Pancreas (tissue), 10 donors: ENCODE results near the gene SS18L1. TPM values are rescaled to one million over a fixed set of nuclear protein-coding genes. Genes with fewer than 3 reads are reported as not detected.
A peak's percentile ranks its signal among the peaks of the same experiment; 100 is the strongest.

Experiments
- ATAC-seq, 4 donors: fragments of 200-7000 bp; cut with Tn5 transposase; one replicate each; pipeline versions ENCODE4 v1.8.0 to v1.9.1; 2020; ENCODE audit warnings: mild to moderate bottlenecking in 4 of 4, moderate library complexity in 4 of 4
- DNase-seq, 6 donors: peaks; one replicate each; pipeline ENCODE4 v3.0.0-alpha.2; 2020
- FAIRE-seq: peaks from 2 replicates; lab custom pipeline; 2012; peaks lifted over from hg19 to GRCh38; lab: Jason Lieb, UNC
- H3K27ac ChIP-seq, 4 donors: fragments of 200-600 bp; sonication (generic); 1 replicate in 3 of 4; 2 replicates in 1 of 4; pipeline versions ENCODE4 v1.5.0 to v1.8.0; 2020
- H3K27me3 ChIP-seq, 4 donors: fragments of 200-600 bp; one replicate each; pipeline ENCODE4 v1.8.0; 2021
- H3K36me3 ChIP-seq, 3 donors: fragments of 200-600 bp; sonication (generic) in 1 of 3; one replicate each; pipeline versions ENCODE4 v1.5.0 to v1.8.0; 2020 to 2021
- H3K4me1 ChIP-seq, 3 donors: fragments of 200-600 bp; one replicate each; pipeline ENCODE4 v1.8.0; 2021
- H3K4me3 ChIP-seq, 4 donors: fragments of 200-600 bp; sonication (generic) in 2 of 4; one replicate each; pipeline versions ENCODE4 v1.5.0 to v1.8.0; 2020 to 2021
- H3K9me3 ChIP-seq, 4 donors: fragments of 200-600 bp; one replicate each; pipeline ENCODE4 v1.8.0; 2021
- WGBS, 2 donors: extraction: QIAGEN DNeasy Blood & Tissue Kit; methylation state at CpG; one replicate each; pipeline ENCODE4 v1.1.7; 2013; 5-methylcytosine and 5-hydroxymethylcytosine counted together
- intact Hi-C, 3 donors: fragments of 100-400 bp; cut with DNase I; formaldehyde crosslinking; loops; one replicate each; pipeline versions ENCODE4 v1.11.1 to v1.14.2; 2022
- polyA plus RNA-seq, 2 donors: library from polyadenylated mRNA; stranded (reverse); fragments of 200-250 nt; gene quantifications; one replicate each; pipeline ENCODE4 v1.2.3, GENCODE V29; 2013
- total RNA-seq, 6 donors: library from RNA; stranded (reverse); fragmentation: NEBNext Ultra II Directional in 4 of 6; extraction: Animal tissue kit (Norgen Biotek cat#: 25700) in 4 of 6; gene quantifications; one replicate each; pipeline versions ENCODE4 v1.2.1 to v1.2.4, GENCODE V29; 2021 to 2023
- TF ChIP-seq, protein P1 (sequence below), 4 donors: fragments of 200-600 bp; sonication (generic) in 3 of 4; IDR thresholded peaks; one replicate each; pipeline versions ENCODE4 v1.5.0 to v1.8.0; 2021; ENCODE audit warnings: antibody characterized with exemption in 4 of 4
- donor health status: healthy with polysubstance abuse.
- donor health status: DM: no; HTN: no; CAD: no; lungs with moderate emphysema.
- donor health status: DM: no; HTN: no; CAD: no.
- donor health status: control.
- donor health status: control.
- donor health status: Bipolar disorder and iron deficiency.
- donor health status: DM: yes; HTN: yes; CAD: no.
- donor health status: DM: no; HTN: no; CAD: no.
- donor health status: DM: no; HTN: no; CAD: no.
- donor health status: DM: yes; HTN: yes; CAD: no.

The SS18L1 gene
- total and polyA plus RNA-seq, 8 donors: 6.6 to 19.3 (median 8.4) TPM

DNA sequence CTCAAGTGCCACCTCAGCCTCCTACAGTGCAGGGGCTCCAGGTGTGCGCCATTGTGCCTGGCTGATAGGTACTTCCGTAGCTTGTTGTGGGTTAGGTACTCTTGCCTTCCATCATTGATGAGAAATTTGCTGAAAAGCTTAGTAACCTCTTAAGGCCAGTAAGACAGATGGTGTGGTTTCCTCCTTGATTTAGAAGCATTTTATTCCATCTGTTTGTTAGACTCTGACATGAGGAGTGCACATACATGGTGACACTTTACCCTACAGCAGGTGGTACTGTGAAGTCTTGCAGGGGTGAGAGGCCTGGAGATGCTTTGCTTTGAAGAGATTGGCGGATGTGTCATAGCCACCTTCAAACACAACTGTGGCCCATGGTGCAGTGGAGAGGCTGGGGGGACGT, 24.5 kb downstream of the SS18L1 start:
- Histone ChIP-seq H3K27ac (no peak overlapping the region), H3K36me3 (peaks cover 0 to 42% (median 7%) of the 10 kb centered on the region in 3 donors), H3K27me3 (no peaks in the 10 kb centered on the region), H3K4me3 (no peak overlapping the region), H3K4me1 (no peaks in the 10 kb centered on the region), H3K9me3 (no peaks in the 10 kb centered on the region)
- ATAC-seq: no peak
- WGBS, 2 donors: 90 to 94% methylated on average over 4 of the region's 4 CpGs
- FAIRE-seq: no peak
- intact Hi-C loops: no loop called here
- DNase-seq: peak in 1 of 6 donors; percentile 6
- TF ChIP-seq, protein P1, sequence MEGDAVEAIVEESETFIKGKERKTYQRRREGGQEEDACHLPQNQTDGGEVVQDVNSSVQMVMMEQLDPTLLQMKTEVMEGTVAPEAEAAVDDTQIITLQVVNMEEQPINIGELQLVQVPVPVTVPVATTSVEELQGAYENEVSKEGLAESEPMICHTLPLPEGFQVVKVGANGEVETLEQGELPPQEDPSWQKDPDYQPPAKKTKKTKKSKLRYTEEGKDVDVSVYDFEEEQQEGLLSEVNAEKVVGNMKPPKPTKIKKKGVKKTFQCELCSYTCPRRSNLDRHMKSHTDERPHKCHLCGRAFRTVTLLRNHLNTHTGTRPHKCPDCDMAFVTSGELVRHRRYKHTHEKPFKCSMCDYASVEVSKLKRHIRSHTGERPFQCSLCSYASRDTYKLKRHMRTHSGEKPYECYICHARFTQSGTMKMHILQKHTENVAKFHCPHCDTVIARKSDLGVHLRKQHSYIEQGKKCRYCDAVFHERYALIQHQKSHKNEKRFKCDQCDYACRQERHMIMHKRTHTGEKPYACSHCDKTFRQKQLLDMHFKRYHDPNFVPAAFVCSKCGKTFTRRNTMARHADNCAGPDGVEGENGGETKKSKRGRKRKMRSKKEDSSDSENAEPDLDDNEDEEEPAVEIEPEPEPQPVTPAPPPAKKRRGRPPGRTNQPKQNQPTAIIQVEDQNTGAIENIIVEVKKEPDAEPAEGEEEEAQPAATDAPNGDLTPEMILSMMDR (IDR thresholded peaks at IDR 0.05): no peak

DNA sequence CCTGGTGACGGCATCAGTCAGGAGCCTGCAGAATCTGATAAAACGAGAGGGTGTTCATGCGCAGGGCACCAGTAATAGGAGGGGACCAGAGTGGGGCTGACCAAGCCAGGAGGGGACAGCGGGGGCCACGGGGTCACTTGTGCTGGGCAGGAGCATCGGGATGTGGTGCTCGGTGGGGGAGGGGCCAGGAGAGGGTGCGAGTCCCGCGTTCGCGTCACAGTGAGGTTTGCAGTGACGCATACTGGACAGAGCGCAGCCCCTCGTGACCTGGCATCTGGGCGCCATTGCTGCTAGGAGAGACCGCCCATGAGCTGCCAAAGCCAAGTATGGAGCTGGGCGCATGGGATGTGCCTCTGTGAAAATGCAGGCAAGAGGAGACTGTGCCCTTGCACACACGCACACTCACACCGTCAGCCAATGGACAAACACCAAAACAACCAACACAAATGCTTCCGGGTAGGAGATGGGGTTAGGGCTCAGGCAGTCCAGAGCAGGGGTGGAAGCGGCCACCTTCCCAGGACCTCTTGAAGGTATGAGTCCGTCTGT, 25.4 kb downstream of the SS18L1 start:
- WGBS, 2 donors: 93 to 95% methylated on average over 23 of the region's 23 CpGs
- Histone ChIP-seq H3K4me1 (no peaks in the 10 kb centered on the region), H3K27ac (no peak overlapping the region), H3K36me3 (peaks cover 0 to 36% (median 4%) of the 10 kb centered on the region in 3 donors), H3K4me3 (no peak overlapping the region), H3K9me3 (no peaks in the 10 kb centered on the region), H3K27me3 (no peaks in the 10 kb centered on the region)
- ATAC-seq: no peak
- intact Hi-C loops: no loop called here
- TF ChIP-seq, protein P1 (IDR thresholded peaks at IDR 0.05): no peak
- peak in 2 of 6 donors; percentile 25 to 58 for DNase-seq
- no peak for FAIRE-seq

DNA sequence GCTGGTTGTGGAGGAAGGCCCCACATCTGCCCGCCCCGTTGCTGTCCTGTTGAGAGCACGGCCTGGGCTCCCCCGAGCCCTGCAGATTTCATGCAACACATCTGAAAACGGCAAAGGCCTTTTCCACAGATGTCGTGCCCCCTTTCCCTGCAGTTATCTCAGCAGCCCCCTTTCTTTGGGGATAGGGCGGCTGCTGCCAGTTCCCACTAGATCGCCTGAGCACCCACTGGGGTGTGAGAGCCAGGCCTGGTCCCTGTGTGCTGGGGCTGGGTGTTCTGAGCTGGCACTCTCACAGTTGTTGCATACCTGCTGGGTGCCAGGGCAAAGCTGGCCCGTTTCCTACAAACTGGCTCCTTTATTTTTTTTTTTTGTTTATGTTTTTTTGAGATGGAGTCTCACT, 27.0 kb downstream of the SS18L1 start:
- WGBS, 2 donors: 91 to 96% methylated on average over 9 of the region's 9 CpGs
- TF ChIP-seq, protein P1 (IDR thresholded peaks at IDR 0.05): no peak
- no peak overlapping the region for H3K27ac ChIP-seq
- no peak for ATAC-seq
- no peak for FAIRE-seq
- no peaks in the 10 kb centered on the region for H3K27me3 ChIP-seq
- intact Hi-C loops: loop anchor here in 1 of 3 donors (10.0 kb wide), 1 partner anchor 214 kb away; the partner anchor contains the start of gene RPS21
- no peaks in the 10 kb centered on the region for H3K4me1 ChIP-seq
- peaks cover 0 to 32% (median 7%) of the 10 kb centered on the region in 3 donors for H3K36me3 ChIP-seq
- DNase-seq: peak in 2 of 6 donors; percentile 11 to 28
- H3K4me3 ChIP-seq: no peak overlapping the region
- no peaks in the 10 kb centered on the region for H3K9me3 ChIP-seq

DNA sequence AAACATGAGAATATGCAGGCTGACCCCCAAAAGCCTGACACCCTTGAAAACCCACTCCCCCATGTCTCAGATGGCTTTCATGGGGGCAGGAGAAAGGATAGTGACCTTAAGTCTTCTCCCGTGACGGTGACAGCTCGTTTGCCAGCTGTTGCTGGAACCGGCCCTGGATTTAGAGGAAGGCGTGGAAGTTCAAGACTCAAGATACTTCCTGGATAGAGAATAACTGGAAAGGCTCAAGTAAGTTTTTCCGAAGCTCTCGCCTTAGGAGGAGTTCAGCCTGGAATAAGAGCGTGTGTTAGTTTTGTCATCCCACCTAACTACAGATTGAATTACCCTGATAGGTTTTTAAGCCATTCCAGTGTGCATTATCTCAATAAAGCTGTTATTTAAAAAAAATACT, 27.7 kb downstream of the SS18L1 start:
- DNase-seq (peak in 1 of 6 donors; percentile 5), FAIRE-seq (no peak), ATAC-seq (no peak)
- intact Hi-C loops: loop anchor here in 1 of 3 donors (10.0 kb wide), 1 partner anchor 214 kb away; the partner anchor contains the start of gene RPS21
- Histone ChIP-seq H3K27me3 (no peaks in the 10 kb centered on the region), H3K36me3 (peaks cover 0 to 24% (median 7%) of the 10 kb centered on the region in 3 donors), H3K9me3 (no peaks in the 10 kb centered on the region), H3K4me1 (no peaks in the 10 kb centered on the region), H3K4me3 (no peak overlapping the region), H3K27ac (no peak overlapping the region)
- TF ChIP-seq, protein P1 (IDR thresholded peaks at IDR 0.05): no peak
- 91 to 92% methylated on average over 8 of the region's 8 CpGs for WGBS, 2 donors

DNA sequence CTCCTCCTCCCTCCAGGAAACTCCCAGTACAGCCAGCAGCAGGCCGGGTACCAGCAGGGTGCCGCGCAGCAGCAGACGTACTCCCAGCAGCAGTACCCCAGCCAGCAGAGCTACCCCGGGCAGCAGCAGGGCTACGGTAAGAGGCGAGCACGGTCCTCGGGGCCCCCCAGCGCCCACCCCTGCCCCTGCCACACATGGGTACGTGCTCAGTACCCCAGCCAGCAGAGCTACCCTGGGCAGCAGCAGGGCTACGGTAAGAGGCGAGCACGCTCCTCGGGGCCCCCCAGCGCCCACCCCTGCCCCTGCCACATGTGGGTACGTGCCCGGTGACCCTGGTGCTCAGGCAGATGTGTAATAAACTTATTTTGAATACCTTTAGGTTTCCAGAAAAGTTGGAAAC, 29.1 kb downstream of the SS18L1 start:
- WGBS, 2 donors: 93 to 96% methylated on average over 15 to 18 of the region's 18 CpGs
- Histone ChIP-seq H3K9me3 (no peaks in the 10 kb centered on the region), H3K4me1 (no peaks in the 10 kb centered on the region), H3K36me3 (peaks cover 0 to 23% (median 7%) of the 10 kb centered on the region in 3 donors), H3K27me3 (no peaks in the 10 kb centered on the region), H3K4me3 (no peak overlapping the region), H3K27ac (no peak overlapping the region)
- TF ChIP-seq, protein P1 (IDR thresholded peaks at IDR 0.05): no peak
- intact Hi-C loops: loop anchor here in 1 of 3 donors (10.0 kb wide), 1 partner anchor 212 kb away; the partner anchor contains the start of gene RPS21
- DNase-seq (peak in 2 of 6 donors; percentile 14 to 63), FAIRE-seq (no peak), ATAC-seq (no peak)
